Heart left ventricle (tissue), 13 donors: ENCODE results near the gene SMC1B.

Experiments used
- POLR2A ChIP-seq, 2 donors: fragments of 450-650 bp; IDR thresholded peaks; one replicate each; pipeline ENCODE4 v1.6.1; 2017; ENCODE audit warnings: antibody characterized with exemption in 2 of 2, mild to moderate bottlenecking in 2 of 2, moderate library complexity in 2 of 2
- TF ChIP-seq, protein P1 (sequence below), 12 donors: fragments of 200-600 bp; sonication (generic) in 4 of 12; IDR thresholded peaks; one replicate each; pipeline versions ENCODE4 v1.5.0 to v1.8.0; 2018 to 2022; ENCODE audit warnings: antibody characterized with exemption in 12 of 12, mild to moderate bottlenecking in 5 of 12
- donor health status: ischemic (EF 13 %, LVEDD 7.1; RV severe dilation, severe dysfunction).
- donor health status: DM: no; HTN: yes; CAD: no.
- donor health status: DM: no; HTN: no; CAD: no.
- donor health status: ischemic (EF 25% LVEDD 6.9; RV normal size, moderate dysfunction).
- donor health status: ischemic (EF 25% LVEDD 5.7; RV mildly dilated, moderate dysfunction).
- donor health status: ischemic (EF 35%, LVEDD 5.7; RV mildly dilated, moderate dysfunction).
- donor health status: nonischemic (EF 11% LVEDD 7.7; RV severe dilation, severe dysfunction).
- donor health status: DM: yes; HTN: yes; CAD: no.
- donor health status: PGD.
- donor health status: ischemic (EF 29% LVEDD 5.4; RV normal size, mild dysfunction).
- donor health status: nonischemic (EF 23%, LVEDD 6.1; RV moderate dilation, normal function).

DNA sequence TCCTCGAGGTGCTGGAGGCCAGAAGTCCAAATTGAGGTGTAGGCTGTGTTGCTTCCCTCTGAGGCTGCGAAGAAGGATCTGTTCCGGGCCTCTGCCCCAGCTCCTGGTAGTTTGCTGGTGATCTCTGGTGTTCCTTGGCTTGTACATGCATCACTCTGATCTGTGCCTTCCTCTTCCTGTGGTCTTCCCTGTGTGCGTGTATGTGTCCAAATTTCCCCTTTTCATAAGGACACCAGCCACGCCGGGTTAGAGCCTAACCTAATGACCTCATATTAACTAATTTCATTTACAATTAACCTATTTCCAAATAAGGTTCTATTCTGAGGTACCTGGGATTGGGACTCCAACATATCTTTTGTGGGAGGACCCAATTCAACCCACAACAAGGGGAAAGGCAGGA lies 21.6 kb upstream of the SMC1B start:
- TF ChIP-seq, protein P1, sequence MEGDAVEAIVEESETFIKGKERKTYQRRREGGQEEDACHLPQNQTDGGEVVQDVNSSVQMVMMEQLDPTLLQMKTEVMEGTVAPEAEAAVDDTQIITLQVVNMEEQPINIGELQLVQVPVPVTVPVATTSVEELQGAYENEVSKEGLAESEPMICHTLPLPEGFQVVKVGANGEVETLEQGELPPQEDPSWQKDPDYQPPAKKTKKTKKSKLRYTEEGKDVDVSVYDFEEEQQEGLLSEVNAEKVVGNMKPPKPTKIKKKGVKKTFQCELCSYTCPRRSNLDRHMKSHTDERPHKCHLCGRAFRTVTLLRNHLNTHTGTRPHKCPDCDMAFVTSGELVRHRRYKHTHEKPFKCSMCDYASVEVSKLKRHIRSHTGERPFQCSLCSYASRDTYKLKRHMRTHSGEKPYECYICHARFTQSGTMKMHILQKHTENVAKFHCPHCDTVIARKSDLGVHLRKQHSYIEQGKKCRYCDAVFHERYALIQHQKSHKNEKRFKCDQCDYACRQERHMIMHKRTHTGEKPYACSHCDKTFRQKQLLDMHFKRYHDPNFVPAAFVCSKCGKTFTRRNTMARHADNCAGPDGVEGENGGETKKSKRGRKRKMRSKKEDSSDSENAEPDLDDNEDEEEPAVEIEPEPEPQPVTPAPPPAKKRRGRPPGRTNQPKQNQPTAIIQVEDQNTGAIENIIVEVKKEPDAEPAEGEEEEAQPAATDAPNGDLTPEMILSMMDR (IDR thresholded peaks at IDR 0.05) = no peak
- TF ChIP-seq POLR2A (IDR thresholded peaks at IDR 0.05) = no peak
